ENCODE data around the gene PRKCB.

PRKCB gene

GRCh38 chr16:24036614-24037013, 200.8 kb downstream of the PRKCB start:
- peak in 27 of 56 donors; percentile 2 to 57 (median 16) for DNase-seq

DNA sequence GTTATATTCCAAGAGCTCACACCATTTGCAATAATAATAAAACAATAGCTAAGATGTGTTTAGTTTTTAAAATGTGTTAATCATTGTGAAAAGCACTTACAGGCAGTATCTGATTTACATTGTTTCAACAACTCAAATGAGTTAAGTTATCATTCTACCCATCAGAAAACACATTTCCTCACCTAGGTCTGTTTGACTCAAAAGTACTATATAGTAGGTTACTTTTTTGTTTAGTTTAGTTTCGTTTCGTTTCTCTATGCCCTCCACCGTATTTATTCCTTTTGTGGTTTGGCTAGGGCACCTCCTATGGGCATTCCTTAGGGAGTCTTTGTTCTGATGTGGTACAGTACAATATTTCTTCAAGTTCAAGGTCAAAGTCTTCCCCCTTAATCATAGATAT, 201.6 kb downstream of the PRKCB start:
- no peak for DNase-seq

GRCh38 chr16:24041834-24042631, 206.2 kb downstream of the PRKCB start:
- peak in 48 of 56 donors; percentile 2 to 91 (median 42) for DNase-seq

DNA sequence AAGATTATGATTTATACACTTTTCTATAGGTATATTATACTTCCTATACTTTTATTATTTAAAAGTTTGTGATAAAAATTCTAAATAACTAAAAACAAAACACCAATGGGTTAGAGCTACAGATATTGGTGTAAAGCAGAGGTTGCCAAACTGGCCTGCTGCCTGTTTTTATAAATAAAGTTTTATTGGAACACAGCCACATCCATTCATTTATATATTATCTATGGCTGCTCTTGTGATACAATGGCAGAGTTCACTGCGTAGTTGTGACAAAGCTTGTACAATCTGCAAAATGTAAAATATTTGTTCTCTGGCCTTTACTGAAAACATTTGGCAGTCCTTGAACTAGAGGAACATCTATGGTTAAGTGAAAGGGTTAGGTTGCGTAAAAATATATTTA, 208.7 kb downstream of the PRKCB start:
- DNase-seq, result no peak

DNA sequence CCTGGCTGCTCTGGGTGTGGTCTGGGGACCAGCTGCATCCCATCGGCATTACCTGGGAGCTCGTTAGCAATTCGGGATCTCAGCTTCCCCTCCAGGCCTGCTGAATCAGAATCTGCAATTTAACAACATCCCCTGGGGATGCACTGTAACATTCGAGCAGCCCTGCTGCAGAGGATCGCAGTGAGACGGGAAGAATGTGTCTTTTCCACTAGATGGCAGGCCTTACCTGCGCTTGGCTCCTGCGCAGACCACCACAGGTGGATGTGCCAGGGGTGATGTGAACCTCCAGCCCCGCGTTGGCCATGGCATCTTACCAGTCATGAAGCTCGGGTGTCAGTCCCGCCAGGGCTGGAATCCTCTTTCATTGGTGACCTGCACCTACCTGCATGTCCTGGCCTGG, 209.9 kb downstream of the PRKCB start:
- peak in 19 of 56 donors; percentile 4 to 49 (median 12) for DNase-seq

DNA sequence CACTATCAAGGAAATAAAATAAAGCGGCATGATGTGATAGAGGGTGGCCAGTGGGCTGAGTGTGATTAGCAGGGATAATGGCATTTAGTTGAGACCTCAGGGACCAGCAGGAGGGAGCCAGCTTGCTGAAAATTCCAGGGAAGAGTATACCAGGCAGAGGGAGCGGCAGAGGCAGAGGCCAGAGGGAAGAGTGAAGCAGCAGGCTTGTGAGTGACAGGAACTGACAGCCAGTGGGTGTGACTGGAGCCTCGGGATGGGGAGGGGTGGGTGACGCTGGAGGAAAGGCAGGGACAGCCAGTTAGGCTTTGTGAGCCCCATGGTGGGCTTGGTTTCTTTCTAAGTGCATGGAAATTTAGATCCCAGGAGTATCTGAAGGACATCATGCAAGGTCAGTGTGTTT, 210.7 kb downstream of the PRKCB start:
- DNase-seq, result peak in 7 of 56 donors; percentile 1 to 11 (median 6)

DNA sequence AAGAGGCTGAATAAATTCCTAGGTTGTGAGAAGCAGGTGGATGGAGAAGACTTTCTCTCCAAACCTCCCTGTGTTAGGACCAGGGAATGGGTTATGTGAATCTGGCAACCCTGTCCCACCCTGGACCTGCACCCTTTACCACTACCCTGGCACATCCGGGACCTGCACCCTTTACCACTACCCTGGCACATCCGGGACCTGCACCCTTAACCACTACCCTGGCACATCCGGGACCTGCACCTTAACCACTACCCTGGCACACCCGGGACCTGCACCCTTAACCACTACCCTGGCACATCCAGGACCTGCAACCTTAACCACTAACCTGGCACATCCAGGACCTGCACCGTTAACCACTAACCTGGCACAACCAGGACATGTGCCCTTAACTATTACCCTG, 213.3 kb downstream of the PRKCB start:
- no peak for DNase-seq

- DNase-seq, result no peak
These were observed 215.3 kb downstream of the PRKCB start for GRCh38 chr16:24051125-24051524.

GRCh38 chr16:24052329-24053098, 216.7 kb downstream of the PRKCB start:
- no peak for DNase-seq

DNA sequence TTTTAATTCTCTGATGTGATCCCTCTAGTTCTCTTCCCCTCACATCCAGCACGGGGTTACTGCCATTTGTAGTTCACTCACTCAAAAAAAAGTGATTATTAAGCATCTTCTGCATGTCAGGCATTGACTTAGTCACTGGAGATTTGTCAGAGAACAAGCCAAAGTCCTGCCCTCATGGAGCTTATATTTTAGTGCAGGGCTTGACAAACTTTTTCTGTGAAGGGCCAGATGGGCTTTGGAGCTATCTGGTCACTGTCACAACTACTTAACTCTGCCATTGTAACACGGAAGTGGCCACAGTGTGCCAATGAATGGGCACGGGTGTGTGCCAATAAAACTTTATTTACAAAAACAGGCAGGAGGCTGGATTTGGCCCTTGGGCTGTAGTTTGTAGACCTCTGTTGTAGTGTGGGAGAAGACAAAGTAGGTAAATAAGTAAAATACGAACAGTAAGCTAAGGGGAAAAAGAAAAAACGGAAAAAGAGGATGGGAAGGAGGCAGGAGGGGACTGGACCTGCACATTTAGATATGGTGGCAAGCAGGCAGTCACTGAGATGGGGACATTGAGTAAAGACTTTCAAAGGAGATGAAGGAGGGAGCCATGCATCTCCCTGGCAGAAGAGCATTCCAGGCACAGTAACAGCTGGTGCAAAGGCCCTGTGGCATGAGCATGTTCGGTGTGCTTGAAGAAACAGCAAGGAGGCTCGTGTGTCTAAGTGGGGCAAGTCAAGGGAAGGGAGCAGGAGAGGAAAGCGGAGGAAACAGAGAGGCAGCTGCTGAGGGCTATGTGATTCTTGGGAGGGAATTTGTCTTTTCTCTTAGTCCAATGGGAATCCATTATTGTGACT, 217.5 kb downstream of the PRKCB start:
- no peak for DNase-seq

DNA sequence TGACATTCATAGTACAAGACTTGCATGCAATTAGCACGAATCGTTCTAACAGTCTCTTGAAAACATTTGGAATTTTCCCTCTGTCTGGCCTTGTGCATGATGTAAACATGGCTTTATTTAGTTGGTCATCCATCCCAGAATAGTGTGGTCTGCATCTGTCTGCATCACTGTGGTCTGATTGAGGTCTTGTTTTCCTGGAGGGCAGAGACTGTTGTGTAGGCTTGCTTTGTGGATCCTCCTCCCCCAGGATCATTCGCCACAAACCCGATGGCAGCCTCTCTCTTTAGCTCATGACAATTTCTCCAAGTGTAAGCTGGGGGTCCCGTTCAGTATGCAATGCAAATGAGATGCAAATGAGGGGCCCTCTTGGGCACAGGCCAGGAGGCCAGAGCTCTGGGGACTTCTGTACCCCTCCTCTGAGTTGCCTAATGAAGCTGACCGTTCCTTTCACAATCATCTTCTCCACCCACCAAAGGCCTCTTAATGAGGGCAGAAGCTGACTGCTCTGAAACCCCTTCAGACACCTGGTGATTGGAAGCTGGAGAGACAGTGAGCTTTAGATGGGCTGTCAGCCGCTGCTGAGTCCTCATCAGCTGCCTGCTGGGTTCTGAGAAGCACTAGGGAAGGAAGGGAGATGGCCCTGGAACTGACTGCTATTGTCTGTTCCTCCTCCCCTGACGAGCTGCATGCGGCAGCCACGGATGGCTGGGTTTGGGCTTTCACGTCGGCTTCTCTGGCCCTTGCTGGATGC, 219.1 kb downstream of the PRKCB start:
- DNase-seq, result peak in 1 of 56 donors; percentile 6

GRCh38 chr16:24062270-24062817, 226.6 kb downstream of the PRKCB start:
- no peak for DNase-seq

GRCh38 chr16:24069036-24069590, 233.3 kb downstream of the PRKCB start:
- DNase-seq, result no peak

DNA sequence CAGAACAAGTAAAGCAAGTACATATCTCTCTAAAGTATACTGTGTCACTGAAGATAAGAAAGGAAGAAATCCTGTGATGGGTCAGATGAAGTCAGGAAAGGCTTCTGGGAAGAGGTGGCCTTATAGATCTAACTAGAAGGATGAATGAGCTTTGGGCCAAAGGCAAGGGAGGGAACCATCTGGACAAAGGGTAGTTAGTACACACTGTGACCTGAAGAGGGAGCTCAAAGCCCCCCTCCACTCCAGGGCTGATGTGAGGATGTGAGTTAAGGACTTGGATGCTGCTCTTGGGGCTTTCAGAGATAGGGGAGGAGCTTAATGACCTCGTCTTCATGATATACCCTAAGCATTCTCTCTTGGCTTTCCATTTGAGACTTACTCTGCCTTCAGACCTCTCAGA, 235.1 kb downstream of the PRKCB start:
- peak in 5 of 56 donors; percentile 4 to 20 (median 11) for DNase-seq

- no peak for DNase-seq
These were observed 236.0 kb downstream of the PRKCB start for GRCh38 chr16:24071666-24072360.

DNA sequence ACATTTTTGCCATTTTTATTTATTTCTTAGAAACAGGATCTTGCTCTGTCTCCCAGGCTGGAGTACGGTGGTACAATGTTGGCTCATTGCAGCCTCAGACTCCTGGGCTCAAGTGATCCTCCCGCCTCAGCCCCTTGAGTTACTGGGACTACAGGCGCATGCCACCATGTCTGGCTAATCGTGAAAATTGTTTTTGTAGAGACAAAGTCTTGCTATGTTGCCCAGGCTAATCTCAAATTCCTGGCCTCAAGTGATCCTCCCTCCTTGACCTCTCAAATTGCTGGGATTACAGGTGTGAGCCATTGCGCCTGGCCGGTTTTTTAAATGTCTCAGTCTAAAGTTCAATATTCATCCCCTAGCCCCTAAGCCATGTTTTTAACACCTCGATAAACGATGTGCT, 237.5 kb downstream of the PRKCB start:
- DNase-seq, result no peak

DNA sequence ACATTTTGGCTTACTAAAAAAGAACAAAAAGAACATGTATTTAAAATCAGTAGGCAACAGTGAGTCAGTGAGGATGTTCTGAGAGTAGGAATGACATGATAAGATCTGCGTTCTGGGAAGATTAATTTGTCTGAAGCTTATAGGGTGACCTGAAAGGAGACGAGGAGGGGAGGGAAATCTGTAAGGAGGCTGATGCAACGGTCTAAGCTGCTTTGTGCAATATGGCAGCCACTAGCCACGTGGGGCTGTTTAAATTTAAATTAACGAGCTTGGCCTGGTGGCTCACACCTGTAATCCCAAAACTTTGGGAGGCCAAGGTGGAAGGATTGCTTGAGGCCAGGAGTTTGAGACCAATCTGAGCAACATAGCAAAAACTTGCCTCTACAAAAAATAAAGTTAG, 238.8 kb downstream of the PRKCB start:
- no peak for DNase-seq

DNA sequence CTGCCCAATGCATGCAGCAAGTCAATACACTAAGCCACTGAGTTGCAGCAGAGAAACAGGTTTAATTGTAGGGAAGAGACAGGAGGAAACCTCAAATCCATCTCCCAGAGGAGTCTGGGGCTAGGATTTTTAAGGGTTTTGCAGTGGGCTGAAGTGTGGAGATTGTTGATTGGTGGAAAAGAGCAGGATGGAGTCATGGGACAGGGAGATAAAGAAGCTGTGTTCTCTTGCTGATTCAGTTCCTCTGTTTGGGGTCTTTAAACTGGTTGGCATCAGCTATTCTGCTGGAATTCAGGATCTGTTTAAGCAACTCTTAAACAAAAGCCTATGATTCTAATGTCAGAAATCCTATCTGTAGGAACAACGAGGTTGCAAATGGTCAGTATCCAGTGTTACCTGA, 239.5 kb downstream of the PRKCB start:
- no peak for DNase-seq

- DNase-seq, result peak in 1 of 56 donors; percentile 13
These were observed 240.3 kb downstream of the PRKCB start for GRCh38 chr16:24075931-24076716.

All from amygdala (tissue), 56 donors.